ENCODE results near the gene METAP2. TPM values are rescaled to one million over a fixed set of nuclear protein-coding genes. Genes with fewer than 3 reads are reported as not detected.
"Not testable (repeated sequence)": the region's sequence is repeated elsewhere in the genome, so short reads cannot be mapped to it uniquely, and the experiment has no call there.

The METAP2 gene
- total RNA-seq, 2 donors from 2014 or later = 38.2 to 55.0 TPM

DNA sequence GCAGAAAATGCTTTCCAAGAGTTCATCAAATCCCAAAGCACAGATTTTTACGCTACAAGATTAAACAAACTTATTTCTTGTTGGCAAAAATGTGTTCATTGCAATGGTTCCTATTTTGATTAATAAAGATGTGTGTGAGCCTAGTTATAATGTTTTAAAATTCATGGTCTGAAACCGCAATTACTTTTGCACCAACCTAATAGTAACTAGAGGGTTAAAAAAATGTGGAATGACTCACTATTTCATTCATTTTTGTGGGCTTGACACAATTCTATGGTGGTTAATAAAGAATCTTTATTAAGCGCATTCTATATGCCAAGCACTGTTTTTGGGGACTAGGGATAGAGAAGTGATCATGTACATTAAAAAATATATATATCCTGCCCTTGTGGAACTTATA is 38.6 kb upstream of the METAP2 start:
- ATAC-seq (no peak), DNase-seq (no peak)
- no peak overlapping the region for H3K4me3 ChIP-seq
- no peak overlapping the region for H3K27ac ChIP-seq
- no peaks in the 10 kb centered on the region for H3K27me3 ChIP-seq
- no peaks in the 10 kb centered on the region for H3K36me3 ChIP-seq (replicated peaks in 1 of 2; ENCODE audit: insufficient read depth in 1 of 2, low read depth in 2 of 2)
- H3K4me1 ChIP-seq = no peaks in the 10 kb centered on the region
- H3K9me3 ChIP-seq = no peaks in the 10 kb centered on the region
- 85 to 88% methylated on average over 3 of the region's 3 CpGs for WGBS, 2 donors
- no peak for TF ChIP-seq POLR2A (IDR thresholded peaks at IDR 0.05)
- TF ChIP-seq, protein P1, sequence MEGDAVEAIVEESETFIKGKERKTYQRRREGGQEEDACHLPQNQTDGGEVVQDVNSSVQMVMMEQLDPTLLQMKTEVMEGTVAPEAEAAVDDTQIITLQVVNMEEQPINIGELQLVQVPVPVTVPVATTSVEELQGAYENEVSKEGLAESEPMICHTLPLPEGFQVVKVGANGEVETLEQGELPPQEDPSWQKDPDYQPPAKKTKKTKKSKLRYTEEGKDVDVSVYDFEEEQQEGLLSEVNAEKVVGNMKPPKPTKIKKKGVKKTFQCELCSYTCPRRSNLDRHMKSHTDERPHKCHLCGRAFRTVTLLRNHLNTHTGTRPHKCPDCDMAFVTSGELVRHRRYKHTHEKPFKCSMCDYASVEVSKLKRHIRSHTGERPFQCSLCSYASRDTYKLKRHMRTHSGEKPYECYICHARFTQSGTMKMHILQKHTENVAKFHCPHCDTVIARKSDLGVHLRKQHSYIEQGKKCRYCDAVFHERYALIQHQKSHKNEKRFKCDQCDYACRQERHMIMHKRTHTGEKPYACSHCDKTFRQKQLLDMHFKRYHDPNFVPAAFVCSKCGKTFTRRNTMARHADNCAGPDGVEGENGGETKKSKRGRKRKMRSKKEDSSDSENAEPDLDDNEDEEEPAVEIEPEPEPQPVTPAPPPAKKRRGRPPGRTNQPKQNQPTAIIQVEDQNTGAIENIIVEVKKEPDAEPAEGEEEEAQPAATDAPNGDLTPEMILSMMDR (IDR thresholded peaks at IDR 0.05) = no peak
- intact Hi-C loops (cut with DNase I) = no loop called here

DNA sequence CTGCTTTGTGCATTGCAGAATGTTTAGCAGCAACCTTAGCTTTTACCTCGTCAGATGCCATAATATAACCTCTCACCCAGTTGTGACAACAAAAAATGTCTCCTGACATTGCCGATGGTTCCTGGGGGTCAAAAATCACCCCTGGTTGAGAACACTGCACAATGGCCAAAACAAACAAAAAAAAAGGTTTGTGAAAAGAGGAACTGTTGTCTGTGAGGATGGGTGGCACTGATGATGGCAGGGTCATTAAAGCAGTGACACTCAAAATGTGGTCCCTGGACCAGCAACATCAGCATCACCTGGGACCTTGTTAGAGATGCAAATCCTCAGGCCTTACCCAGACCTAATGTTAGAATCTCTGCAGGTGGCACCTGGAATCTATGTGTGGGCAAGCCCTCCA is 36.4 kb upstream of the METAP2 start:
- Histone ChIP-seq H3K27me3 (no peaks in the 10 kb centered on the region), H3K9me3 (no peaks in the 10 kb centered on the region), H3K4me1 (no peaks in the 10 kb centered on the region), H3K36me3 (replicated peaks in 1 of 2; ENCODE audit: insufficient read depth in 1 of 2, low read depth in 2 of 2) (no peaks in the 10 kb centered on the region), H3K27ac (no peak overlapping the region), H3K4me3 (no peak overlapping the region)
- no peak for ATAC-seq
- no peak for DNase-seq
- WGBS, 2 donors = 43 to 57% methylated on average over 2 of the region's 2 CpGs
- TF ChIP-seq POLR2A (IDR thresholded peaks at IDR 0.05) = no peak
- TF ChIP-seq, protein P1 (IDR thresholded peaks at IDR 0.05) = no peak
- intact Hi-C loops (cut with DNase I) = no loop called here

DNA sequence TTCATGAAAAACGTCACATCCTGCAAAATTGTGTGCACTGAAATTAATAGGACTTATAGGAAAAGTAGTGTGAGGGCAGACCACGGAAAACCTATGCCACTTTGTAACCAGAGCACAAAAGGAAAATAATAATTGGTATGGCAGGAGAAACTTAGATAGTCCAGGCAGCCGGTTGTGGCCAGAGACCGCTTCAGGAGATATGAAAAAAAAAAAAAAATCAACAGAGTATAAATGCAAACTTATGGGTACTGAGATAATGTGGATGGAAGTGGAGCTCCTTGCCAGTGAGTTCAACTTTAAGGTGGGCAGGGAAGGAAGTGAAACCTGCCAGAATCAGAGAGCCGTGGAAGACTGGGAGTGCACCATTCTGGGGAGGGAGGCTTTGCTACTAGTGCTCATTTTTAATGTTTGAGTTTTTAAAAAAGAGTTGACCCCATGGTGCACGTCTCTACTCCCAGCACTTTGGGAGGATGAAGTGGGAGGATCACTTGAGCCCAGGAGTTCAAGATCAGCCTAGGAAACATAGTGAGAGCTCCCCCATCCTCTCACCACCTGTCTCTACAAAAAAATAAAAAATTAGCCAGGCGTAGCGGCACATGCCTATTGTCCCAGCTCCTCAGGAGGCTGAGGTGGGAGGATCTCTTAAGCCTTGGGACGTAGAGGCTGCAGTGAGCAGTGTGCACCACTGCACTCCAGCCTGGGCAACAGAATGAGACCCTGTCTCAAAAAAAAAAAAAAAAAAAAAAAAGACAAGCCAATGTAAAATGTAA is 34.3 kb upstream of the METAP2 start:
- H3K4me3 ChIP-seq = no peak overlapping the region
- no peak for DNase-seq
- no peak for ATAC-seq
- no peaks in the 10 kb centered on the region for H3K9me3 ChIP-seq
- WGBS, 2 donors = 69 to 72% methylated on average over 9 of the region's 9 CpGs
- no peaks in the 10 kb centered on the region for H3K4me1 ChIP-seq
- TF ChIP-seq, protein P1 (IDR thresholded peaks at IDR 0.05) = no peak
- TF ChIP-seq POLR2A (IDR thresholded peaks at IDR 0.05) = no peak
- no peaks in the 10 kb centered on the region for H3K27me3 ChIP-seq
- intact Hi-C loops (cut with DNase I) = no loop called here
- no peak overlapping the region for H3K27ac ChIP-seq
- no peaks in the 10 kb centered on the region for H3K36me3 ChIP-seq (replicated peaks in 1 of 2; ENCODE audit: insufficient read depth in 1 of 2, low read depth in 2 of 2)

DNA sequence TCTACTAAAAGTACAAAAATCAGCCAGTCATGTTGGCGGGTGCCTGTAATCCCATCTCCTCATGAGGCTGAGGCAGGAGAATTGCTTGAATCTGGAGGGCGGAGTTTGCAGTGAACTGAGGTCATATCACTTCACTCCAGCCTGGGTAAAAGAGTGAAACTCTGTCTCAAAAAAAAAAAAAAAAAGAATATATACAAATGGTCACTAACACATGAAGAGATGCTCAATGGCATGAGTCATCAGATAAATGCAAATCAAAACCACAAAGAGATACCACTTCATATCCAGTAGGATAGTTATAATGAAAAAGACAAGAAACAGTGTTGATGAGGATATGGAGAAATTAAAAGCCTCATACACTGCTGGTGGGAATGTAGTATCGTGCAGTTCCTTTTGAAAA is 33.6 kb upstream of the METAP2 start:
- DNase-seq (no peak), ATAC-seq (no peak)
- Histone ChIP-seq H3K27ac (no peak overlapping the region), H3K9me3 (no peaks in the 10 kb centered on the region), H3K4me1 (no peaks in the 10 kb centered on the region), H3K36me3 (replicated peaks in 1 of 2; ENCODE audit: insufficient read depth in 1 of 2, low read depth in 2 of 2) (no peaks in the 10 kb centered on the region), H3K4me3 (no peak overlapping the region), H3K27me3 (no peaks in the 10 kb centered on the region)
- WGBS, 2 donors = 79 to 91% methylated on average over 3 of the region's 3 CpGs
- no peak for TF ChIP-seq POLR2A (IDR thresholded peaks at IDR 0.05)
- TF ChIP-seq, protein P1 (IDR thresholded peaks at IDR 0.05) = no peak
- intact Hi-C loops (cut with DNase I) = no loop called here

DNA sequence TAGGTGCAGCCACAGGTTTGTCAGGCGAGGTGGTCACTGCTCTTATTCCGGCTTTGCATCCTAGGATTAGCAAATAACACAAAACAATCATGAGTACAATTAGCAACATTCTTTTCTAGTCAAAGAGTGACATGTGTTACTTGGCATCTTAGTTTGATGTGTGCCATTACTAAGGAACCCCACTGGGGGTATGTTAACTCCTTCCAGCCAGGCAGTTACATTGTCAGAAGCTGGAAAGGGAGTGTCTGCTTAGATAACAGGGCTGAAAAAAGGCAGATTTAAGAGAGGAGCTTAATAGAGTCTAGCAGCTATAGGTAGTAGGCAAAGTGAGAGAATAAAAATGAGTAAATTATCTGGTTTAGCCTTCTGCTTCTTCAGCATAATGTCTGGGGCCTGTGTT is 30.5 kb upstream of the METAP2 start:
- DNase-seq = no peak
- no peak for TF ChIP-seq POLR2A (IDR thresholded peaks at IDR 0.05)
- TF ChIP-seq, protein P1 (IDR thresholded peaks at IDR 0.05) = no peak
- Histone ChIP-seq H3K36me3 (replicated peaks in 1 of 2; ENCODE audit: insufficient read depth in 1 of 2, low read depth in 2 of 2) (no peaks in the 10 kb centered on the region), H3K9me3 (no peaks in the 10 kb centered on the region), H3K4me3 (no peak overlapping the region), H3K27me3 (no peaks in the 10 kb centered on the region), H3K27ac (no peak overlapping the region), H3K4me1 (peaks cover 11% of the 10 kb centered on the region)
- 78 to 87% methylated on average over 2 of the region's 2 CpGs for WGBS, 2 donors
- ATAC-seq = no peak
- intact Hi-C loops (cut with DNase I) = no loop called here

DNA sequence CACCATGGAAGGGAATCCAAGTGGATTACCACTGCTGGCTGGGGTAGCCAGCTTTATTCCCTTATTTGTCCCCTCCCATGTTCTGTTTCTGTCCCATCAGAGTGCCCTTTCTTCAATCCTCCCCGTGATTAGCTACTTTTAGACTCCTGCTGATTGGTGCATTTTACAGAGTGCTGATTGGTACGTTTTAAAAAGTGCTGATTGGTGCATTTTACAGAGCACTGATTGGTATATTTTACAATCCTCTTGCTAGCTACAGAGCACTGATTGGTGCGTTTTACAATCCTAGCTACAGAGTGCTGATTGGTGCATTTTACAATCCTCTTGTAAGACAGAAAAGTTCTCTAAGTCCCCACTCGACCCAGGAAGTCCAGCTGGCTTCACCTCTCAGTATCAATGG is 28.9 kb upstream of the METAP2 start:
- DNase-seq = not testable (repeated sequence)
- peaks cover 17% of the 10 kb centered on the region for H3K4me1 ChIP-seq

More for the DNA sequence above, 28.9 kb upstream of the METAP2 start:
- ATAC-seq; H3K4me3 ChIP-seq; H3K36me3 ChIP-seq (replicated peaks in 1 of 2; ENCODE audit: insufficient read depth in 1 of 2, low read depth in 2 of 2); H3K9me3 ChIP-seq; intact Hi-C loops (cut with DNase I); H3K27me3 ChIP-seq: not testable (repeated sequence)
- WGBS, 2 donors = 72 to 80% methylated on average over 4 of the region's 4 CpGs
- H3K27ac ChIP-seq = peak overlapping the region in 1 of 4 donors; percentile 82
